ENCODE measurements around the gene EDEM3. TPM values are rescaled to one million over a fixed set of nuclear protein-coding genes. Genes with fewer than 3 reads are reported as not detected.

The EDEM3 gene
- polyA plus RNA-seq, 2 of the 4 experiments (the other 2 are of a cell fraction), result 10.5 to 24.2 TPM

DNA sequence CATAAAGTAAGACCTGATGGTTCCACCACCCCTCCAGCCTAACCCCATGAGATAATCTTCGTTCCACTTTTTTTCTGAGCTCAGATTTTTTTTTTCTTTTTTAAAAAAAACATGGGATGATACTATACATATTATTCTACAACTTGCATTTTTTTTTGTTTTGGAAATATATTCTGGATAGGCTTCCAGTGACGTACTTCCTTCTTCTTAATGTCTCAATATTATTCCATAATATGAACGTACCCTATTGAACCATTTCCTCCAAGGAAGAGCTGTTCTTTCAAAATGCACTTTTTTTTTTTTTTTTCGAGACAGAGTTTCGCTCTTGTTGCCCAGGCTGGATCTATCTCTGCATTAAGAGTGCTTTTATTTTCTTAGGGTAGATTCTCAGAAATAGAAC lies 1.5 kb downstream of the EDEM3 start (continued):
- TF ChIP-seq, protein P1, sequence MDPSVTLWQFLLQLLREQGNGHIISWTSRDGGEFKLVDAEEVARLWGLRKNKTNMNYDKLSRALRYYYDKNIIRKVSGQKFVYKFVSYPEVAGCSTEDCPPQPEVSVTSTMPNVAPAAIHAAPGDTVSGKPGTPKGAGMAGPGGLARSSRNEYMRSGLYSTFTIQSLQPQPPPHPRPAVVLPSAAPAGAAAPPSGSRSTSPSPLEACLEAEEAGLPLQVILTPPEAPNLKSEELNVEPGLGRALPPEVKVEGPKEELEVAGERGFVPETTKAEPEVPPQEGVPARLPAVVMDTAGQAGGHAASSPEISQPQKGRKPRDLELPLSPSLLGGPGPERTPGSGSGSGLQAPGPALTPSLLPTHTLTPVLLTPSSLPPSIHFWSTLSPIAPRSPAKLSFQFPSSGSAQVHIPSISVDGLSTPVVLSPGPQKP (IDR thresholded peaks at IDR 0.05; ENCODE audit: low read depth, low read length), result no peak
- no peak for TF ChIP-seq HMGXB4 (CRISPR knock-in tag; IDR thresholded peaks at IDR 0.05; ENCODE audit: borderline replicate concordance)
- TF ChIP-seq HES2 (IDR thresholded peaks at IDR 0.05), result no peak
- no peak for TF ChIP-seq JUN (IDR thresholded peaks at IDR 0.05)
- TF ChIP-seq SREBF2 (IDR thresholded peaks at IDR 0.05), result no peak
- no peak for TF ChIP-seq SMC3 (IDR thresholded peaks at IDR 0.05)
- TF ChIP-seq CTCF (IDR thresholded peaks at IDR 0.05), result no peak
- TF ChIP-seq, protein P2, sequence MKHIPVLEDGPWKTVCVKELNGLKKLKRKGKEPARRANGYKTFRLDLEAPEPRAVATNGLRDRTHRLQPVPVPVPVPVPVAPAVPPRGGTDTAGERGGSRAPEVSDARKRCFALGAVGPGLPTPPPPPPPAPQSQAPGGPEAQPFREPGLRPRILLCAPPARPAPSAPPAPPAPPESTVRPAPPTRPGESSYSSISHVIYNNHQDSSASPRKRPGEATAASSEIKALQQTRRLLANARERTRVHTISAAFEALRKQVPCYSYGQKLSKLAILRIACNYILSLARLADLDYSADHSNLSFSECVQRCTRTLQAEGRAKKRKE (CRISPR knock-in tag; IDR thresholded peaks at IDR 0.05; ENCODE audit: low read depth), result no peak
- TF ChIP-seq KDM1A (IDR thresholded peaks at IDR 0.05; ENCODE audit: low read depth), result no peak
- no peak for TF ChIP-seq NFE2L2 (conservative IDR thresholded peaks at IDR 0.05; ENCODE audit: low read length)
- TF ChIP-seq, protein P3, sequence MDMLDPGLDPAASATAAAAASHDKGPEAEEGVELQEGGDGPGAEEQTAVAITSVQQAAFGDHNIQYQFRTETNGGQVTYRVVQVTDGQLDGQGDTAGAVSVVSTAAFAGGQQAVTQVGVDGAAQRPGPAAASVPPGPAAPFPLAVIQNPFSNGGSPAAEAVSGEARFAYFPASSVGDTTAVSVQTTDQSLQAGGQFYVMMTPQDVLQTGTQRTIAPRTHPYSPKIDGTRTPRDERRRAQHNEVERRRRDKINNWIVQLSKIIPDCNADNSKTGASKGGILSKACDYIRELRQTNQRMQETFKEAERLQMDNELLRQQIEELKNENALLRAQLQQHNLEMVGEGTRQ (IDR thresholded peaks at IDR 0.05), result no peak

GRCh38 chr1:184752656-184753055 lies 2.0 kb downstream of the EDEM3 start:
- POLR2A ChIA-PET, result no interaction called here
- H3K4me3 ChIP-seq, result no peak overlapping the region
- peaks cover 13% of the 10 kb centered on the region; the same call in 2 of the 3 replicates for H3K4me1 ChIP-seq
- no peak overlapping the region for H3K27ac ChIP-seq
- no peaks in the 10 kb centered on the region for H3K9me3 ChIP-seq
- DNase-seq (ENCODE audit: low read depth in 1 of 2, low spot score in 1 of 2), result no peak
- H3K4me2 ChIP-seq, result peak overlapping the region; percentile 86
- FAIRE-seq, result no peak
- 96% methylated on average over 2 of the region's 2 CpGs for WGBS (ENCODE audit: missing lambda C conversion rate)
- TF ChIP-seq CHD2 (IDR thresholded peaks at IDR 0.05; ENCODE audit: low read length, partially characterized antibody), result no peak
- TF ChIP-seq ZNF302 (CRISPR knock-in tag; IDR thresholded peaks at IDR 0.05), result no peak
- TF ChIP-seq MAFK (IDR thresholded peaks at IDR 0.05; ENCODE audit: partially characterized antibody), result no peak
- TF ChIP-seq HES2 (IDR thresholded peaks at IDR 0.05), result no peak
- TF ChIP-seq NFE2L2 (conservative IDR thresholded peaks at IDR 0.05; ENCODE audit: low read length), result no peak
- TF ChIP-seq, protein P4, sequence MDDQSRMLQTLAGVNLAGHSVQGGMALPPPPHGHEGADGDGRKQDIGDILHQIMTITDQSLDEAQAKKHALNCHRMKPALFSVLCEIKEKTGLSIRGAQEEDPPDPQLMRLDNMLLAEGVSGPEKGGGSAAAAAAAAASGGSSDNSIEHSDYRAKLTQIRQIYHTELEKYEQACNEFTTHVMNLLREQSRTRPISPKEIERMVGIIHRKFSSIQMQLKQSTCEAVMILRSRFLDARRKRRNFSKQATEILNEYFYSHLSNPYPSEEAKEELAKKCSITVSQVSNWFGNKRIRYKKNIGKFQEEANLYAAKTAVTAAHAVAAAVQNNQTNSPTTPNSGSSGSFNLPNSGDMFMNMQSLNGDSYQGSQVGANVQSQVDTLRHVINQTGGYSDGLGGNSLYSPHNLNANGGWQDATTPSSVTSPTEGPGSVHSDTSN (IDR thresholded peaks at IDR 0.05), result no peak
- TF ChIP-seq ZFP36 (IDR thresholded peaks at IDR 0.05; ENCODE audit: borderline replicate concordance, partially characterized antibody), result no peak
- TF ChIP-seq HEYL (CRISPR knock-in tag; IDR thresholded peaks at IDR 0.05), result no peak
- no peak for TF ChIP-seq HOXA7 (CRISPR knock-in tag; IDR thresholded peaks at IDR 0.05)
- TF ChIP-seq RCOR1 (IDR thresholded peaks at IDR 0.05; ENCODE audit: low read depth, low read length), result no peak
- TF ChIP-seq FOSL2 (IDR thresholded peaks at IDR 0.05), result no peak
- no peak for TF ChIP-seq FOSL2 (CRISPR knock-in tag; IDR thresholded peaks at IDR 0.05)
- TF ChIP-seq, protein P2 (CRISPR knock-in tag; IDR thresholded peaks at IDR 0.05; ENCODE audit: low read depth), result no peak
- TF ChIP-seq HOXB5 (CRISPR knock-in tag; IDR thresholded peaks at IDR 0.05), result no peak
- TF ChIP-seq HDAC2 (IDR thresholded peaks at IDR 0.05), result no peak
- no peak for TF ChIP-seq RFX5 (IDR thresholded peaks at IDR 0.05)
- TF ChIP-seq PHF8 (IDR thresholded peaks at IDR 0.05; ENCODE audit: borderline replicate concordance, low read depth), result no peak
- TF ChIP-seq SMC3 (IDR thresholded peaks at IDR 0.05), result no peak
- no peak for TF ChIP-seq FOXS1 (CRISPR knock-in tag; IDR thresholded peaks at IDR 0.05)
- CTCF ChIA-PET, result no interaction called here
- ATAC-seq, result no peak

All from A549 (cell line).